HG02610 (cell line): Measurements from ENCODE around the gene SH3BP4.
"Not testable (repeated sequence)": the region's sequence is repeated elsewhere in the genome, so short reads cannot be mapped to it uniquely, and the experiment has no call there.

ENCODE experiments used
- ATAC-seq: cut with Tn5 transposase; IDR thresholded peaks from one replicate; pipeline ENCODE4 v1.9.1; 2021; ENCODE audit warnings: mild to moderate bottlenecking, moderate library complexity; ENCODE audit not compliant: unreplicated experiment

The SH3BP4 gene

GRCh38 chr2:235054475-235054874 is 102.7 kb downstream of the SH3BP4 start:
- ATAC-seq = no peak

GRCh38 chr2:235054919-235055318 is 103.1 kb downstream of the SH3BP4 start:
- ATAC-seq = no peak

- ATAC-seq = no peak
Observed at GRCh38 chr2:235055891-235056516, 104.2 kb downstream of the SH3BP4 start.

- ATAC-seq = no peak
Observed at GRCh38 chr2:235056768-235057167, 105.0 kb downstream of the SH3BP4 start.

- not testable (repeated sequence) for ATAC-seq
Observed at GRCh38 chr2:235057616-235058015, 105.8 kb downstream of the SH3BP4 start.

- no peak for ATAC-seq
Observed at GRCh38 chr2:235059161-235059560, 107.3 kb downstream of the SH3BP4 start.

GRCh38 chr2:235061656-235062055 is 109.8 kb downstream of the SH3BP4 start:
- no peak for ATAC-seq

- no peak for ATAC-seq
Observed at GRCh38 chr2:235063471-235063961, 111.7 kb downstream of the SH3BP4 start.

- no peak for ATAC-seq
Observed at GRCh38 chr2:235064976-235065375, 113.2 kb downstream of the SH3BP4 start.

GRCh38 chr2:235066490-235066889 is 114.7 kb downstream of the SH3BP4 start:
- ATAC-seq = no peak

- no peak for ATAC-seq
Observed at GRCh38 chr2:235066895-235067294, 115.1 kb downstream of the SH3BP4 start.

- no peak for ATAC-seq
Observed at GRCh38 chr2:235068701-235069100, 116.9 kb downstream of the SH3BP4 start.

GRCh38 chr2:235070063-235070706 is 118.4 kb downstream of the SH3BP4 start:
- no peak for ATAC-seq

GRCh38 chr2:235073868-235074413 is 122.1 kb downstream of the SH3BP4 start:
- ATAC-seq = no peak

- no peak for ATAC-seq
Observed at GRCh38 chr2:235077046-235077445, 125.2 kb downstream of the SH3BP4 start.

GRCh38 chr2:235078182-235078581 is 126.4 kb downstream of the SH3BP4 start:
- ATAC-seq = no peak

- ATAC-seq = no peak
Observed at GRCh38 chr2:235078914-235079472, 127.2 kb downstream of the SH3BP4 start.

- no peak for ATAC-seq
Observed at GRCh38 chr2:235080101-235080500, 128.3 kb downstream of the SH3BP4 start.

- ATAC-seq = no peak
Observed at GRCh38 chr2:235082578-235083338, 130.9 kb downstream of the SH3BP4 start.

GRCh38 chr2:235083822-235084221 is 132.0 kb downstream of the SH3BP4 start:
- ATAC-seq = no peak

- no peak for ATAC-seq
Observed at GRCh38 chr2:235084424-235084823, 132.6 kb downstream of the SH3BP4 start.
